Upper lobe of left lung (tissue), 6 donors: ENCODE data around the gene PLB1. TPM values are rescaled to one million over a fixed set of nuclear protein-coding genes. Genes with fewer than 3 reads are reported as not detected.

ENCODE experiments used
- ATAC-seq, 2 donors: fragments of 200-7000 bp; cut with Tn5 transposase; one replicate each; pipeline ENCODE4 v1.9.1; 2022; ENCODE audit warnings: mild to moderate bottlenecking in 2 of 2, moderate library complexity in 2 of 2; ENCODE audit not compliant: low FRiP score in 2 of 2
- DNase-seq, 2 donors: peaks; one replicate each; pipeline ENCODE4 v3.0.0-alpha.2; 2019 to 2020
- H3K27ac ChIP-seq, 4 donors: fragments of 200-600 bp; sonication (generic); one replicate each; pipeline ENCODE4 v1.5.1; 2016 to 2019
- H3K27me3 ChIP-seq, 4 donors: fragments of 200-600 bp; sonication (generic); one replicate each; pipeline ENCODE4 v1.5.1; 2017 to 2019
- H3K36me3 ChIP-seq, 4 donors: fragments of 200-600 bp; sonication (generic); one replicate each; pipeline ENCODE4 v1.5.1; 2016 to 2019
- H3K4me1 ChIP-seq, 4 donors: fragments of 200-600 bp; sonication (generic); one replicate each; pipeline ENCODE4 v1.5.1; 2018 to 2019
- H3K4me3 ChIP-seq, 4 donors: fragments of 200-600 bp; sonication (generic); one replicate each; pipeline ENCODE4 v1.5.1; 2017 to 2019; ENCODE audit warnings: mild to moderate bottlenecking in 2 of 4, moderate library complexity in 1 of 4
- H3K9me3 ChIP-seq, 4 donors: fragments of 200-600 bp; sonication (generic); one replicate each; pipeline ENCODE4 v1.5.1; 2018 to 2019
- EP300 ChIP-seq, 4 donors: sonication (generic); formaldehyde crosslinking; IDR thresholded peaks; one replicate each; pipeline ENCODE4 v1.5.1; 2017; ENCODE audit warnings: antibody characterized with exemption in 4 of 4, control low read depth in 2 of 4
- POLR2A ChIP-seq, 4 donors: fragments of 450-650 bp; IDR thresholded peaks; one replicate each; pipeline ENCODE4 v1.5.1; 2016 to 2017; ENCODE audit warnings: antibody characterized with exemption in 4 of 4, mild to moderate bottlenecking in 2 of 4
- POLR2AphosphoS5 ChIP-seq, 2 donors: sonication (generic); formaldehyde crosslinking; IDR thresholded peaks; one replicate each; pipeline ENCODE4 v1.5.1; 2017; ENCODE audit warnings: antibody characterized with exemption in 2 of 2
- WGBS, 2 donors: methylation state at CpG; one replicate each; pipeline ENCODE4 v1.1.5; 2017 to 2018; 5-methylcytosine and 5-hydroxymethylcytosine counted together
- total RNA-seq, 6 donors: library from RNA; depleted of rRNA in 4 of 6; stranded (reverse); fragments of >200 nt in 4 of 6; gene quantifications; one replicate each; pipeline versions ENCODE4 v1.1.0 to v1.2.1, GENCODE V29; 2016 to 2021
- TF ChIP-seq, protein P1 (sequence below), 6 experiments: fragments of 450-650 bp in 4 of 6; fragments of 200-600 bp in 2 of 6; sonication (generic) in 2 of 6; IDR thresholded peaks; one replicate each; pipeline ENCODE4 v1.5.1; 2016 to 2019; ENCODE audit warnings: antibody characterized with exemption in 6 of 6
- donor health status: DM: no; HTN: no; CAD: no; lungs with moderate emphysema.
- donor health status: DM: no; HTN: yes; CAD: no; lungs with severe emphysema.

Gene PLB1
- total RNA-seq, 6 donors from 2014 or later = 3.1 to 9.1 (median 5.4) TPM

DNA sequence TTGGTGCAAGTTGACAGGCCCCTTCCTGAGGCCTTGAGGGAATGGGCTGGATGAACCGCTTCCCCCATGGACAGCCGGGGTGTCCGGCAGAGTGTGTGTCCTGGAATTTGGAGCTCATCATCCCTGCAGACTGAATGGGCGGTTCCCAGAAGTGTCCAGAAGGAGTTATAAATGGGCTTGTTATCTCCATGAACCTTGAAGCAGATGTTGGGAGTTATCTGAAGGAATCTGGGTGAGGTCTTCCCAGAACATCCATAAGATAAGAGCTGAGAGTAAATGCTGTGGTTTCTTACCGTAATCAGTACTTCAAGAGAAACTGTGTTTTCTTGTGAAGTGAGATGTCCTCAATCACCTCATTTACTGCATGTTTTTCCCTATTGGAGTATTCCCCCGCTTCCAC is 21.1 kb downstream of the PLB1 start:
- Histone ChIP-seq H3K4me1 (no peaks in the 10 kb centered on the region), H3K36me3 (no peaks in the 10 kb centered on the region), H3K9me3 (no peaks in the 10 kb centered on the region), H3K27me3 (no peaks in the 10 kb centered on the region), H3K4me3 (no peak overlapping the region), H3K27ac (no peak overlapping the region)
- ATAC-seq = peak in 1 of 2 donors; percentile 85
- 67 to 76% methylated on average over 6 of the region's 6 CpGs for WGBS, 2 donors
- TF ChIP-seq, protein P1, sequence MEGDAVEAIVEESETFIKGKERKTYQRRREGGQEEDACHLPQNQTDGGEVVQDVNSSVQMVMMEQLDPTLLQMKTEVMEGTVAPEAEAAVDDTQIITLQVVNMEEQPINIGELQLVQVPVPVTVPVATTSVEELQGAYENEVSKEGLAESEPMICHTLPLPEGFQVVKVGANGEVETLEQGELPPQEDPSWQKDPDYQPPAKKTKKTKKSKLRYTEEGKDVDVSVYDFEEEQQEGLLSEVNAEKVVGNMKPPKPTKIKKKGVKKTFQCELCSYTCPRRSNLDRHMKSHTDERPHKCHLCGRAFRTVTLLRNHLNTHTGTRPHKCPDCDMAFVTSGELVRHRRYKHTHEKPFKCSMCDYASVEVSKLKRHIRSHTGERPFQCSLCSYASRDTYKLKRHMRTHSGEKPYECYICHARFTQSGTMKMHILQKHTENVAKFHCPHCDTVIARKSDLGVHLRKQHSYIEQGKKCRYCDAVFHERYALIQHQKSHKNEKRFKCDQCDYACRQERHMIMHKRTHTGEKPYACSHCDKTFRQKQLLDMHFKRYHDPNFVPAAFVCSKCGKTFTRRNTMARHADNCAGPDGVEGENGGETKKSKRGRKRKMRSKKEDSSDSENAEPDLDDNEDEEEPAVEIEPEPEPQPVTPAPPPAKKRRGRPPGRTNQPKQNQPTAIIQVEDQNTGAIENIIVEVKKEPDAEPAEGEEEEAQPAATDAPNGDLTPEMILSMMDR (IDR thresholded peaks at IDR 0.05) = no peak
- TF ChIP-seq POLR2A (IDR thresholded peaks at IDR 0.05) (no peak), POLR2AphosphoS5 (IDR thresholded peaks at IDR 0.05) (no peak), EP300 (IDR thresholded peaks at IDR 0.05) (no peak)
- no peak for DNase-seq

DNA sequence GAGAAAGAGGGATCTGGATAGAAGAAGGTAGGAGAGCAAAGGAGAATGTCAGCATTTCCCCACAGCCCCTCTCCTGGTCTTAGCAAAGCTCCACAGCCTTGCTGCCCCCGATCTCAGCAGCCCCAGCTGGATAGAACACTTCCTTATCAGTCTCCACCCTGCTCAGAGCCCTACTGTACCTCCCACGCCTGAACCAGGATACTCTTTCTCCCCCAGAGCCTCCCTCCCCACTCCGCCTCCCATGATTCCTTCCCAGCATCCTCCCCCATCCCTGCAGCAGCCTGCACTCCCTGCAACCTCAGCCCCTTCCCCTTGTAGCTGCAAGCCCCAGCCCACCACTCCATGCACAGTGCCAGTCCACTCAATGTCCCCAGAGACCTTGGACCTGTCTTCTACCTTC is 25.8 kb downstream of the PLB1 start:
- no peaks in the 10 kb centered on the region for H3K9me3 ChIP-seq
- no peak overlapping the region for H3K27ac ChIP-seq
- DNase-seq = no peak
- TF ChIP-seq, protein P1 (IDR thresholded peaks at IDR 0.05) = no peak
- no peak for TF ChIP-seq POLR2A (IDR thresholded peaks at IDR 0.05)
- TF ChIP-seq POLR2AphosphoS5 (IDR thresholded peaks at IDR 0.05) = no peak
- TF ChIP-seq EP300 (IDR thresholded peaks at IDR 0.05) = no peak
- no peaks in the 10 kb centered on the region for H3K27me3 ChIP-seq
- no peaks in the 10 kb centered on the region for H3K4me1 ChIP-seq
- no peaks in the 10 kb centered on the region for H3K36me3 ChIP-seq
- ATAC-seq = peak in 1 of 2 donors; percentile 35
- 37 to 40% methylated on average over 3 of the region's 3 CpGs for WGBS, 2 donors
- no peak overlapping the region for H3K4me3 ChIP-seq

DNA sequence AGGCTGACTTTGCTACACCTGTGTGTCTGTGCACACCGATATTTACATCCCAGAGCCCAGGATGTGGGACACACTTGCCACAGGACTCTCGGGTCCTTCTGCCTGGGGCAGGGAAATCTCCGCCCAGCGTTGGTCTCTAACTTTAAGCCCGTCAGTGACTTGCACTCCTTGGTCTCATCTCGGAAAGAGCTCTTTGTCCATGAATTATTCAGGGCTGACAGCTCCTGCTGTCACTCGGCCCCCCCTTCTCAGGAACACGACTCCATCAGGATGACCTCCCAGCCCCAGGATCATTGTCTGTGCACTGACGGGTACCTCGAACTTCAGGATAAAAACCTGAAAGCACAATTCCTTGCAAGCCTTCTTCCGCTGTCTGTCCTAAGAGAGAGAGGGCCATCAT is 26.6 kb downstream of the PLB1 start:
- ATAC-seq = peak in 1 of 2 donors; percentile 8

DNA sequence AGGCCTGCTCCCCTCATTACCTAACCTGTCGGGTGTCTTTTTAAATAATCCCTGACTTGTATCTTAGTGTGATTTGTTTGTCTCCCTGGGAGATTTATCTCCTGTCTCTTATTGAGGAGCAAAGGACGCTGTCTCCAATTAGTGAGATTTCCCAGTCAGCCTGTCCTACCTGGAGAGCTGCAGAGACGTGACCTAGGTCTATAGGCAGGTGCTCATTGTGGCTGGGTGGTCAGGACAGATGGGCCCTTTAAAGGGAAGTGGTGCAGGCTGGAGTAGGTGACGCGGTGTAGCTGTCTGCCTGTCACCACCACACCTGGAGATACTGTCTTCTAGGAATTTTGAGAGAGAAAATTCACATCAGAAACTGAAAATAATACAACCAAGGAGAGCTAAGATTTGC is 28.0 kb downstream of the PLB1 start:
- Histone ChIP-seq H3K27me3 (no peaks in the 10 kb centered on the region), H3K4me3 (no peak overlapping the region), H3K9me3 (no peaks in the 10 kb centered on the region), H3K4me1 (no peaks in the 10 kb centered on the region), H3K36me3 (no peaks in the 10 kb centered on the region), H3K27ac (no peak overlapping the region)
- ATAC-seq (no peak), DNase-seq (no peak)
- TF ChIP-seq, protein P1 (IDR thresholded peaks at IDR 0.05) = no peak
- TF ChIP-seq EP300 (IDR thresholded peaks at IDR 0.05) (no peak), POLR2A (IDR thresholded peaks at IDR 0.05) (no peak)
- 54 to 61% methylated on average over 4 to 5 of the region's 5 CpGs for WGBS, 2 donors

More for the DNA sequence above, 26.6 kb downstream of the PLB1 start:
- Histone ChIP-seq H3K9me3 (no peaks in the 10 kb centered on the region), H3K4me3 (no peak overlapping the region), H3K27ac (no peak overlapping the region), H3K27me3 (no peaks in the 10 kb centered on the region), H3K36me3 (no peaks in the 10 kb centered on the region), H3K4me1 (no peaks in the 10 kb centered on the region)
- TF ChIP-seq, protein P1 (IDR thresholded peaks at IDR 0.05) = no peak
- no peak for TF ChIP-seq EP300 (IDR thresholded peaks at IDR 0.05)
- no peak for TF ChIP-seq POLR2AphosphoS5 (IDR thresholded peaks at IDR 0.05)
- 48 to 67% methylated on average over 11 of the region's 11 CpGs for WGBS, 2 donors
- no peak for DNase-seq

DNA sequence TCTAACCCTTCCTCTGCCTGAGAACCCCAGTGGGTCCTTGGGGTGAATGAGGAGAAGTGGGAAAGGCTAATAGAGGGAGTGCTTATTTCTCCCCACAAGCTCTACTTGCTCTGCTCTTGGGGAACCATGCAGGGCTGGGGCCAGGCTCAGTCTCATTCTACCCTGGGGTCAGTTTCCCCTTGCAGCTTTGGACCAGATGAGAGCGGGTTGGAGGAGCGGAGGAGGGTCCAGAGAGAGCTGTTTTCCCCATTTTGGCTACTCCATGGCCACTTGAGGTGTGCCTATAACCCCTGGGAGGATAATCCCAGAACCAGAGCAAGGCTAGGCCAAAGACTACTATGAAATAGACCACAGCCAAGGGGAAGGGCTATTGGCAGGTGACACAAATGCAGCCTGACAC is 29.6 kb downstream of the PLB1 start:
- no peaks in the 10 kb centered on the region for H3K4me1 ChIP-seq
- H3K27me3 ChIP-seq = no peaks in the 10 kb centered on the region
- 89 to 93% methylated on average over 2 of the region's 2 CpGs for WGBS, 2 donors
- H3K36me3 ChIP-seq = no peaks in the 10 kb centered on the region
- H3K27ac ChIP-seq = no peak overlapping the region
- H3K9me3 ChIP-seq = no peaks in the 10 kb centered on the region
- no peak overlapping the region for H3K4me3 ChIP-seq
- DNase-seq (no peak), ATAC-seq (no peak)
- TF ChIP-seq POLR2A (IDR thresholded peaks at IDR 0.05) (no peak), EP300 (IDR thresholded peaks at IDR 0.05) (no peak)
- TF ChIP-seq, protein P1 (IDR thresholded peaks at IDR 0.05) = no peak
